Measurements from ENCODE around the gene MAGEA12.
"Not testable (repeated sequence)": the region's sequence is repeated elsewhere in the genome, so short reads cannot be mapped to it uniquely, and the experiment has no call there.

The MAGEA12 gene

GRCh38 chrX:152735101-152735500 is 1.5 kb downstream of the MAGEA12 start:
- no peak overlapping the region for H3K4me3 ChIP-seq (ENCODE audit: low read depth, low read length)
- in situ Hi-C loops (cut with HindIII; ENCODE audit: low sequenced_read_pairs), result no loop called here
- no peak for DNase-seq (ENCODE audit: low read depth)
- TF ChIP-seq CTCF (IDR thresholded peaks at IDR 0.05; ENCODE audit: low read depth, low read length, missing control alignments), result no peak

GRCh38 chrX:152735860-152736511 is 2.4 kb downstream of the MAGEA12 start:
- in situ Hi-C loops (cut with HindIII; ENCODE audit: low sequenced_read_pairs), result no loop called here
- no peak for DNase-seq (ENCODE audit: low read depth)
- no peak for TF ChIP-seq CTCF (IDR thresholded peaks at IDR 0.05; ENCODE audit: low read depth, low read length, missing control alignments)

GRCh38 chrX:152736528-152736927 is 3.0 kb downstream of the MAGEA12 start:
- H3K4me3 ChIP-seq (ENCODE audit: low read depth, low read length); DNase-seq (ENCODE audit: low read depth); in situ Hi-C loops (cut with HindIII; ENCODE audit: low sequenced_read_pairs): not testable (repeated sequence)

More at GRCh38 chrX:152735860-152736511, 2.4 kb downstream of the MAGEA12 start:
- no peak overlapping the region for H3K4me3 ChIP-seq (ENCODE audit: low read depth, low read length)

- DNase-seq (ENCODE audit: low read depth), result no peak
- in situ Hi-C loops (cut with HindIII; ENCODE audit: low sequenced_read_pairs), result no loop called here
- H3K4me3 ChIP-seq (ENCODE audit: low read depth, low read length), result no peak overlapping the region
- TF ChIP-seq CTCF (IDR thresholded peaks at IDR 0.05; ENCODE audit: low read depth, low read length, missing control alignments), result no peak
Measured at GRCh38 chrX:152738560-152738959, 5.0 kb downstream of the MAGEA12 start.

GRCh38 chrX:152753686-152754650 is 20.4 kb downstream of the MAGEA12 start, which contains the start of gene MAGEA2:
Gene MAGEA2 (minus strand): TSS chrX:152753842. CDS start chrX:152751363, 2,479 bp downstream.
- in situ Hi-C loops (cut with HindIII; ENCODE audit: low sequenced_read_pairs); DNase-seq (ENCODE audit: low read depth); H3K4me3 ChIP-seq (ENCODE audit: low read depth, low read length): not testable (repeated sequence)

GRCh38 chrX:152754871-152755270 is 21.3 kb downstream of the MAGEA12 start:
- DNase-seq (ENCODE audit: low read depth); H3K4me3 ChIP-seq (ENCODE audit: low read depth, low read length); in situ Hi-C loops (cut with HindIII; ENCODE audit: low sequenced_read_pairs): not testable (repeated sequence)

- H3K4me3 ChIP-seq (ENCODE audit: low read depth, low read length); in situ Hi-C loops (cut with HindIII; ENCODE audit: low sequenced_read_pairs); DNase-seq (ENCODE audit: low read depth): not testable (repeated sequence)
Measured at GRCh38 chrX:152758918-152759317, 25.4 kb downstream of the MAGEA12 start, which contains the start of gene CSAG3. Gene CSAG3 (plus strand): TSS chrX:152759218.

GRCh38 chrX:152759544-152759943 is 26.0 kb downstream of the MAGEA12 start:
- in situ Hi-C loops (cut with HindIII; ENCODE audit: low sequenced_read_pairs); DNase-seq (ENCODE audit: low read depth); H3K4me3 ChIP-seq (ENCODE audit: low read depth, low read length): not testable (repeated sequence)

GRCh38 chrX:152761582-152761981 is 28.0 kb downstream of the MAGEA12 start:
- H3K4me3 ChIP-seq (ENCODE audit: low read depth, low read length); DNase-seq (ENCODE audit: low read depth); in situ Hi-C loops (cut with HindIII; ENCODE audit: low sequenced_read_pairs): not testable (repeated sequence)

GRCh38 chrX:152766562-152766961 is 33.0 kb downstream of the MAGEA12 start:
- H3K4me3 ChIP-seq (ENCODE audit: low read depth, low read length); in situ Hi-C loops (cut with HindIII; ENCODE audit: low sequenced_read_pairs); DNase-seq (ENCODE audit: low read depth): not testable (repeated sequence)

GRCh38 chrX:152769549-152770289 is 36.2 kb downstream of the MAGEA12 start, which contains the start of gene MAGEA6:
Gene MAGEA6 (minus strand): TSS chrX:152769689. CDS start chrX:152767650, 2,039 bp downstream.
- in situ Hi-C loops (cut with HindIII; ENCODE audit: low sequenced_read_pairs); H3K4me3 ChIP-seq (ENCODE audit: low read depth, low read length); DNase-seq (ENCODE audit: low read depth): not testable (repeated sequence)

- in situ Hi-C loops (cut with HindIII; ENCODE audit: low sequenced_read_pairs); H3K4me3 ChIP-seq (ENCODE audit: low read depth, low read length); DNase-seq (ENCODE audit: low read depth): not testable (repeated sequence)
Measured at GRCh38 chrX:152787062-152787461, 53.5 kb downstream of the MAGEA12 start.
